ENCODE data around the gene PTPN1. TPM values are rescaled to one million over a fixed set of nuclear protein-coding genes. Genes with fewer than 3 reads are reported as not detected.
A peak's percentile ranks its signal among the peaks of the same experiment; 100 is the strongest.

PTPN1 gene
- total and polyA plus RNA-seq, 4 donors: 51.4 to 80.4 (median 64.7) TPM

- H3K27ac ChIP-seq (ENCODE audit: low read depth in 1 of 2, low read length in 1 of 2): no peak overlapping the region
- H3K9me3 ChIP-seq (ENCODE audit: control insufficient read depth in 4 of 4, insufficient read depth in 3 of 4, low read length in 3 of 4): no peaks in the 10 kb centered on the region
- H3K4me1 ChIP-seq (ENCODE audit: control insufficient read depth in 5 of 5, insufficient read depth in 5 of 5, low read length in 5 of 5): no peaks in the 10 kb centered on the region
- no peak for ATAC-seq (ENCODE audit: insufficient read depth, low FRiP score)
- no peak for DNase-seq
- H3K36me3 ChIP-seq (ENCODE audit: control insufficient read depth in 4 of 4, insufficient read depth in 4 of 4, low read length in 4 of 4): peaks cover 14 to 47% (median 31%) of the 10 kb centered on the region in 4 donors
- no peak for TF ChIP-seq CTCF (IDR thresholded peaks at IDR 0.05; ENCODE audit: control extremely low read depth, extremely low read depth)
- WGBS, 2 donors: 94 to 96% methylated on average over 13 of the region's 13 CpGs
- no peak overlapping the region for H3K9ac ChIP-seq (ENCODE audit: insufficient read depth in 1 of 2, low read length in 2 of 2)
- no peaks in the 10 kb centered on the region for H3K27me3 ChIP-seq (ENCODE audit: control insufficient read depth in 3 of 3, insufficient read depth in 3 of 3, low read length in 2 of 3)
- H3K4me3 ChIP-seq: no peak overlapping the region
Measured at GRCh38 chr20:50586531-50587232, 76.5 kb downstream of the PTPN1 start.

- Histone ChIP-seq H3K36me3 (ENCODE audit: control insufficient read depth in 4 of 4, insufficient read depth in 4 of 4, low read length in 4 of 4) (peaks cover 14 to 41% (median 26%) of the 10 kb centered on the region in 4 donors), H3K4me3 (no peak overlapping the region), H3K27ac (ENCODE audit: low read depth in 1 of 2, low read length in 1 of 2) (no peak overlapping the region), H3K4me1 (ENCODE audit: control insufficient read depth in 5 of 5, insufficient read depth in 5 of 5, low read length in 5 of 5) (peaks cover 0 to 4% (median 0%) of the 10 kb centered on the region in 5 donors), H3K9me3 (ENCODE audit: control insufficient read depth in 4 of 4, insufficient read depth in 3 of 4, low read length in 3 of 4) (no peaks in the 10 kb centered on the region), H3K27me3 (ENCODE audit: control insufficient read depth in 3 of 3, insufficient read depth in 3 of 3, low read length in 2 of 3) (no peaks in the 10 kb centered on the region), H3K9ac (ENCODE audit: insufficient read depth in 1 of 2, low read length in 2 of 2) (no peak overlapping the region)
- DNase-seq (no peak), ATAC-seq (ENCODE audit: insufficient read depth, low FRiP score) (no peak)
- no peak for TF ChIP-seq CTCF (IDR thresholded peaks at IDR 0.05; ENCODE audit: control extremely low read depth, extremely low read depth)
- 91 to 94% methylated on average over 19 of the region's 19 CpGs for whole genome bisulfite sequencing, 2 donors
Measured at GRCh38 chr20:50587291-50587961, 77.2 kb downstream of the PTPN1 start.

GRCh38 chr20:50588034-50588736 lies 78.0 kb downstream of the PTPN1 start:
- WGBS, 2 donors: 73 to 77% methylated on average over 12 of the region's 12 CpGs
- H3K9ac ChIP-seq (ENCODE audit: insufficient read depth in 1 of 2, low read length in 2 of 2): no peak overlapping the region
- TF ChIP-seq CTCF (IDR thresholded peaks at IDR 0.05; ENCODE audit: control extremely low read depth, extremely low read depth): peak; percentile 55
- peak; percentile 38 to 60 (median 49) for DNase-seq
- H3K4me3 ChIP-seq: no peak overlapping the region
- no peak for ATAC-seq (ENCODE audit: insufficient read depth, low FRiP score)
- H3K4me1 ChIP-seq (ENCODE audit: control insufficient read depth in 5 of 5, insufficient read depth in 5 of 5, low read length in 5 of 5): peaks cover 0 to 6% (median 0%) of the 10 kb centered on the region in 5 donors
- H3K9me3 ChIP-seq (ENCODE audit: control insufficient read depth in 4 of 4, insufficient read depth in 3 of 4, low read length in 3 of 4): no peaks in the 10 kb centered on the region
- H3K27ac ChIP-seq (ENCODE audit: low read depth in 1 of 2, low read length in 1 of 2): no peak overlapping the region
- peaks cover 14 to 36% (median 22%) of the 10 kb centered on the region in 4 donors for H3K36me3 ChIP-seq (ENCODE audit: control insufficient read depth in 4 of 4, insufficient read depth in 4 of 4, low read length in 4 of 4)
- no peaks in the 10 kb centered on the region for H3K27me3 ChIP-seq (ENCODE audit: control insufficient read depth in 3 of 3, insufficient read depth in 3 of 3, low read length in 2 of 3)

Measured in lung (tissue), 12 donors.